ENCODE data around the gene BMERB1. TPM values are rescaled to one million over a fixed set of nuclear protein-coding genes. Genes with fewer than 3 reads are reported as not detected.
"Not testable (repeated sequence)": the region's sequence is repeated elsewhere in the genome, so short reads cannot be mapped to it uniquely, and the experiment has no call there.

Gene BMERB1
- total RNA-seq, 1 experiment from 2014 or later = 17.4 TPM

DNA sequence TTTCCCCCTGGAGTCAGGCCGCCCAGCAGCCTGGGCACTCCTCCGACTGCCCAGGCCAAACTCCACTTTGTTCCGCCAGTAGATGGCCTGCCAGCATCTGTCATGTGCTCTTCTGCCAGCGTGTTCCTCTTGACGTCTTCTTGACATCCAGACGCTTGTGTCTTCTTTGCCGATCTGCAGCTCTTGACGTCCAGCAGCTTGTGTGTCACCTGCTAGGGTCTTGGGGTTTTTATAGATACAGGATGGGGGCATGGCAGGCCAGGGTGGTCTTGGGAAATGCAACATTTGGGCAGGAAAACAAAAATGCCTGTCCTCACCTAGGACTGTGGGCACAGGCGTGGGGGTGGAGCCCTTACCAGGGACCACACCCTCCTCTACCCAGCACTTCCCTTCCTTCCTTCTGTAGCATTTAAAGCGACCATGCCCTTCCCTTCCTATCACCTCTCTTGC is 88.7 kb downstream of the BMERB1 start:
- no peak for DNase-seq (ENCODE audit: low spot score)

DNA sequence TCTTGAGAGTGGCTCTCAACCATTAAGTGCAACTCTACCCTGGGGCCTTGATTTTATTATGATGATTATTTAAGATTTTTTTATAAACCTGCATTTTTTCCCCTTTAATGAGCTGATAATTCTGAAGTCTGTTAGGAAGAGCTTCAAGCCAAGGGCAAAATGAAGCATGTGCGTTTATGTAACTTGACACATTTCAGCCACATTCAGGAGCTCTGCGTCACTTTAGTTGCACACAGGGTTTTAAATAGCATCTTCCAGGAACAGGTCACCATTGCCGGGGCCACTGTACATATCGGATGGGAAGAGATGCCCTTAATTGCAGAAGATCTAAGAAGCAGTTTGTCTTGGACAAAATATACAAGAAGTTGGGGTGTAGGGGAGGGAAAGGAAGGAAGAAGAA is 89.6 kb downstream of the BMERB1 start:
- no peak for DNase-seq (ENCODE audit: low spot score)

DNA sequence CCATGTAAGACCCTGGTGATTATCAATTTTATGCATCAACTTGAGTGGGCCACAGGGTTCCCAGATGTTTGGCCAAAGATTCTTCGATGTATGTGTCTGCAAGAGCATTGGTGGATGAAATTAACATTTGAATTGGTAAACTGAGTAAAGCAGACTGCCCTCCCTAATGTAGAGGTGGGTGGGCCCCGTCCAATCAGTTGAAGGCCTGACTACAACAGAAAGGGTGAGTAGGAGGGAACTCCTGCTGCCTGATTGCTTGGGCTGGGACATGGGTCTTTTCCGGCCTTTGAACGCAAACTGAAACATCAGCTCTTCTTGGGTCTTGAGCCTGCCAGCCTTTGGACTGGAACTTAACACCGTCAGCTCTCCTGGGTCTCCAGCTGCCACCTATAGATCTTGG is 90.6 kb downstream of the BMERB1 start:
- no peak for DNase-seq (ENCODE audit: low spot score)

DNA sequence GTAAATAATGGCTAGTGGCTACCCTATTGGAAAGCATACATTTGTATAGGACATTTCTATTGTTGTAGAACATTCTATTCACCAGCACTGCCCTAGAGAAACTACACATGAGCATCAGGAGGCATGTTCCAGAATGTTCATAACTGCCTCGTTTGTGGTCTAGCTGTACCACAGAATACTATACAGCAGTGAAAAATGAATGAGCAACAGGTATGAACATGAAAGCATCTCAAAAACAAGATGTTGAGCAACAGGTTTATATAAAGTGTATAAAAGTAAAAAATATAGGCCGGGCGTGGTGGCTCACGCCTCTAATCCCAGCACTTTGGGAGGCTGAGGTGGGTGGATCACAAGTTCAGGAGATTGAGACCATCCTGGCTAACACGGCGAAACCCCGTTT is 91.7 kb downstream of the BMERB1 start:
- DNase-seq (ENCODE audit: low spot score) = no peak

DNA sequence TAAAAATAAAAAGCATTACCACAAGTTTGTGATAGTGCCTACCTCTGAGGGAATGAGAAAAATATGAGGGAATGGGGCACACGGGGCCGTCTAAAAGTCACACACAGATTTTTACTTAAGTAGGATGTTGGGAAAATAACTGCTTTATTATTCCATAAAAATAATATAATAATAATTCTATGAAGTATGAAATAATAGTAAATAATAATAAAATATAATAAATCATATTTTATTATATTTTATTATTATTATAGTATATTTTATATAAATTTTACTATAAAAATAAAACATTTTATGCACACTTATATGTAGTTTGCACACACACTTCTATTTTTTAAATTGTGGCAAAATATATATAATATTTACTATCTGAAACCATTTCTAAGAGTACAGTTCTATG is 92.3 kb downstream of the BMERB1 start:
- no peak for DNase-seq (ENCODE audit: low spot score)

DNA sequence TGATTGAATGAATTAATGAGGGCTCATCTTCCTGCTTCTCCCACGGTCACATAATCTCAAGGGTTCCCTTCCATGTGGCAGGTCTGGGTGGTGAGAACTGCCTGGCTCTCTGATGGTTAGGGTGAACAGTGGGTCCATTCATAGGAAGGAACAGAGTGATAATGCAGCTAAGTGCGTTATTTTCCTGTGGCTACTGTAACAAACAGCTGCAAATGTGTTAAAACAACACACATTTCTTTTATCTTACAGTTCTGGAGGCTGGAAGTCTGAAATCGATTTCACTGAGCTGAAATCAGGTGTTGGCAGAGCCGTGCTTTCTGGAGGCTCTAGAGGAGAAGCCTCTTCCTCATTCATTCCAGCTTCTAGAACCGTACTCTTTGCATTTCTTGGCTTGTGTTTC is 95.3 kb downstream of the BMERB1 start:
- DNase-seq (ENCODE audit: low spot score) = no peak

DNA sequence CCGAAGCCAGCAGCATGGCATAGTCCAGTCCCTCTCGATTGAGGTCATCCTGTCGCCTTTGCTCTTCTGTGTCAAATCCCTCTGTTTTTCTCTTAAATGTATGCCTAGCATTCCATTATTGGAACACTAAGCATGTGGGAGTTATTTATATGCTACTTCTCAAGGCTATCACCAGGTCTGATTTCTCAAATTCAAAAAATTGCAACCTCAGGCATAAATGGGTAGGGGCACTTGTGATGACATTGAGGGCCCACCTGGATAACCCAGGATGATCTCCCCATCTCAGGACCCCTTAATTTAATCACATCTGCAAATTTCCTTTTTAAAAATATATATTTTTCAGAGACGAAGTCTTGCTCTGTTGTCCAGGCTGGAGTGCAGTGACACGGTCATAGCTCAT is 95.7 kb downstream of the BMERB1 start:
- DNase-seq (ENCODE audit: low spot score) = no peak

DNA sequence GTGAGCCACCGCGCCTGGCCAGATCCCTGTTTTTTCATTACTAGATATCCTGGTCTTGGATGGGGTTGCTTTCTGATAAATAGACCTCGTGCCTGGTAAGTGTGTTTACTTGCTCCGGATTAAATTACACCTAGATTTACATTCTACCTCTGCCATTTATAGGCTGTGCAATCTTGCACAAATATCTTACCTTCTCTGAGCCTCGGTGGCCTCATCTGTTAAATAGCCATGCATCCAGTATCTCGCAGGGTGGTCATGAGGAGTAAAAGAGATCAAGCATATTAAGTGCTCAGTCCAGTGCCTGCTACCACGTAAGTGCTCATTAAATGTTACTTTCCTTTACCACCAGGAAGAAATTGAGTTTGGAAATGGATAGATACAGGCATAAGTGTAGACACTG is 98.4 kb downstream of the BMERB1 start:
- no peak for DNase-seq (ENCODE audit: low spot score)

DNA sequence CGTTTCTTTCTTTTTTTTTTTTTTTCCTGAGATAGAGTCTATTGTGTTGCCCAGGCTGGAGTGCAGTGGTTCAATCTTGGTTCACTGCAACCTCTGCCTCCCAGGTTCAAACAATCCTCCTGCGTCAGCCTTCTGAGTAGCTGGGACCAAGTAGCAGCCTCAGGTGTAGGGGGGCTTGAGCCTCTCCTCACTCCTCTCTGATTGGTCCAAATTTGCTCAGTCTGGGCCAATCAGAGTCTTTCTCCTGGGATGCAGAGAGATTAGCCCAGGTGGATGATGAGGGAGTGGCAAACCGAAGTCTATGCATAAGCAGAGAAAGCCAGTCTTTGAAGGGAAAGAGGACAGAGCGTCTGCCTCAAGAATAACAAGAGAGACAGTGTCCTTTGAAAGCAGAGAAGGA is 99.0 kb downstream of the BMERB1 start:
- DNase-seq (ENCODE audit: low spot score) = no peak

DNA sequence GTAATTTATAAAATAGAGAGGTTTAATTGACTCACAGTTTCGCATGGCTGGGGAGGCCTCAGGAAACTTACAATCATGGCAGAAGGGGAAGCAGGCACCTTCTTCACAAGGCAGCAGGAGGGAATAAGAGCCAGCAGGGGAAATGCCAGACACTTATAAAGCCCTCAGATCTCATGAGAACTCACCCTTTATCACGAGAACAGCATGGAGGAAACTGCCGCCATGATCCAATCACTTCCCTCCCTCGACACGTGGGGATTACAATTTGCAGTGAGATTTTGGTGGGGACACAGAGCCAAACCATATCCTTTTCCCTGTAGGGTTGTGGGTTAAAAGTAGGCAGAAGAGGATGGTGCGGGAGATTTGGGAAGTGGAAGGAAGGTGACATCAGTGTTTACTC is 101.4 kb downstream of the BMERB1 start:
- DNase-seq (ENCODE audit: low spot score) = no peak

DNA sequence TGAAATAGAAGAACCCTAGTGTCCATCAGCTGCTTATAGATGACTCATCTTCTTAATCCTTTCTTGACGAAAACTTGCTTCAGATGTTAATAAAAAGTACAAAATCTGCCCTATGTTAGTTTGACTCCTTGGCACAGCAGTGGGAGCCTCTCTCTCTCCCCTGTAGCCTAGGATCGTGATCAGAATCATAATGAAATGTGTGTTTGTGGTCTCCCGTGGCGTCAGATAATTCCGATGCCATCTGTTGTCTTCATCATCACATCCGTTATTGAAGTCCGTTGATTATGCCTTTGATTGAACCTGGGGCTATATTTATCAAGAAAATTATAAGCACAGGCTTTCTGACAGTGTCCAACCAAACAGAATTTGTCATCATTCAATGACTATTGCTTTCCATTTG is 102.5 kb downstream of the BMERB1 start:
- no peak for DNase-seq (ENCODE audit: low spot score)

DNA sequence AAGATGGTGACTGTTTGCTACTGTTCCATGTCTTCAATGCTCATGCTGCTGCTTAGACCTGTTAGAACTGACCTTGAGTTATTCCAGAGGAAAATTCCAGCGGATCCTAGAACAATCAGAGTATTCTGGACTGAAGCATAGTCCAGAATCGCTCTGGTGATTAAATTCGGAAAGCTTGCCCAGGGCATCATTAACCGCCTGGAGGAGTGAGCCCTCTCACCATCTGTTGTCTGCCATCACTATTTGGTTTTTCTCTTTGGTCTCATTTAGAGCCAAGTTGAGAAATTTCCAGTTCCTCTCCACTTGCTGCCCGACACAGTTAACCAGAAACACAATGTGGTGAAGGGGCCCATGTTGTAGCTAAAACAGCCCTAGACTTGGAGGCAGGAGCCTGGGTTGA is 104.1 kb downstream of the BMERB1 start:
- no peak for DNase-seq (ENCODE audit: low spot score)

DNA sequence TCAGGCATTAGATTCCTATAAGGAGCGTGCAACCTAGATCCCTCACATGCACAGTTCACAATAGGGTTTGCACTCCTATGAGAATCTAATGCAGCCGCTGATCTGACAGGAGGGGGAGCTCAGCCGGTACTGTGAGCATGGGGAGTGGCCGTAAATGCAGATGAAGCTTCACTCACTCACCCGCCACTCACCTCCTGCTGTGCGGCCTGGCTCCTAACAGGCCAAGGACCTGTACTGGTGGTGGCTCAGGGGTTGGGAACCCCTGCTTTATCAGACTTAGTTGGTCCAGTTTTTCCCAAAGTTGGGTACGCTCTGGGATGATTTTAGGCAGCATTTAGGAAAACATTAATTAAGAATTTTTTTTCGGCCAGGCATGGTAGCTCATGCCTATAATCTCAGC is 104.8 kb downstream of the BMERB1 start:
- no peak for DNase-seq (ENCODE audit: low spot score)

DNA sequence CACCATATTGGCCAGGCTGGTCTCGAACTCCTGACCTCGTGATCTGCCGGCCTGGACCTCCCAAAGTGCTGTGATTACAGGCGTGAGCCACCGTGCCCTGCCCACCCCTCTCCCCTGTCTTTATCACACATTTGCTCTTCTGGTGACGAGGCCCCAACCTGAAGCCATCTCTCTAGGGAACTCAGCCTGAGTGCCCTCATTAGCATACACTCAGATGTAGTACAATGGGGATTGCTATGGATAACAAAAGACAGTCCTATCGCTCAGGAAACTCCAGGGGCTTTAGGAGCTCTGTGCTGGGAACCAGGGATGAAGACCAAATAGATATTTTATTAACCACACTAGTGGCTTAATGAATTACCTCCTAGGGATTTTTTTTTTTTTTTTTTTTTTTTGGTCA is 107.9 kb downstream of the BMERB1 start:
- DNase-seq (ENCODE audit: low spot score) = no peak

DNA sequence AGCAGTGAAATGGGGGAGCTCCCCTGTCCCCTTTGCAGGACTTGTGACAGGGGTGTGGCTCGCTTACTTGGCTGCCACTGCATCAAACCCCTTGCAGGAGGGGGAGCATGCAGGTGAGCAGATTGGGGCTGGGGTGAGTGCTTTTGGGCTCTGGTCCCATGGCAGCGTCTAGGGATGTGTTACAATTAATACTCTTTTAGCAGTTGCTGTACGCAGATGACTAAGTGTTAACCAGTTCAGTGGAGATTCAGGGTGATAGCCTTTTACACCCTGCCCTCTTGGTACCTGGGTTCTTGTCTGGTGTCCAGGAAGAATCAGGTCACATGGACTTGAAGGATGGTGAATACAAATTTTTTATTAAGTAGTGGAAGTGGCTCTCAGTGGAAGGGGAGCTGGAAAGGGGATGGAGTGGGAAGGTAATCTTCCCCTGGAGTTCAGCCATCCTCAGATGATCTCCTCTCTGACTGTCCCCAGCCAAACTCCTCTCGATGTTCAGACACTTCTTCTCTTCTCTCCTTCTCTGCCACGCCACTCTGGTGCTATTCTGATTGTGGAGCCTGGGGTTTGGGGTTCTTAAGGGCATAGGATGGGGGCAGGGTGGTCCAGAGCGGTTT is 108.5 kb downstream of the BMERB1 start:
- DNase-seq (ENCODE audit: low spot score) = no peak

DNA sequence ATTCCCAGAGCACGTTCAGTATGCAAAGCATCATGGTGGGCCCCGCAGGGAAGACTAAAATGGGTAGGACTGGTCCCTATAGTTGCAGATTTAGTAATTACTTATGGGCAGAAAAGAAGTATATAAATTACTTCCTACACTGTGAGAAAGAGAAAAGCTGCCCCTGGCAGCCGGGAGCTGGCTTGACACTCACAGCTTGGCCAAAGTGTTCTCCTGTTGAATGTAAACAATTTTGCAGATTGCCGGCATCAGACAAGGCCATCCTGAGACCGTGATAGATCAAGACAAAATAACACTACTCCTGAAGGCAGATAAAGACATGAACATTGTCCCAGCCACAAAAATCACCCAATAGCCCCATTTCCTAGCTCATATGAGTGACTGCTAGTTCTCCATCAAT is 110.0 kb downstream of the BMERB1 start:
- no peak for DNase-seq (ENCODE audit: low spot score)

DNA sequence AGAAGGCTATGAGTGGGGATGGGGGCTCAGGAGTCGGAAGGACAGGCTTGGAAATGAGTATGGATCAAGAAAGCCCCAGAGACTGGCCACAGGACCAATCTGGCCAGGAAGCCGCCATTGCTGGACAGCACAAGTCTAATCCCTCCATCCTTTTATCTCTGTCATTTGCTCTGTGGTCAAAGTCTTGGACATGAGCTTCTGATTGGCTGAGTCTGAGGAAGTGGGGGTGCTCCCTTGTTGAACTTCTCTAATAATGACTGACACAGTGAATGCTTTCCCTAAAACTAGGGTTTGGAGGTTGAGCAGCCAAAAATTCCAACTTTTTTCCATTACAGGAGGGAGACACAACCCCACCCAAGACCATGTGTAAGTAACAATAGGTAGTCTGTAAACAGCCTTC is 111.2 kb downstream of the BMERB1 start:
- DNase-seq (ENCODE audit: low spot score) = no peak

DNA sequence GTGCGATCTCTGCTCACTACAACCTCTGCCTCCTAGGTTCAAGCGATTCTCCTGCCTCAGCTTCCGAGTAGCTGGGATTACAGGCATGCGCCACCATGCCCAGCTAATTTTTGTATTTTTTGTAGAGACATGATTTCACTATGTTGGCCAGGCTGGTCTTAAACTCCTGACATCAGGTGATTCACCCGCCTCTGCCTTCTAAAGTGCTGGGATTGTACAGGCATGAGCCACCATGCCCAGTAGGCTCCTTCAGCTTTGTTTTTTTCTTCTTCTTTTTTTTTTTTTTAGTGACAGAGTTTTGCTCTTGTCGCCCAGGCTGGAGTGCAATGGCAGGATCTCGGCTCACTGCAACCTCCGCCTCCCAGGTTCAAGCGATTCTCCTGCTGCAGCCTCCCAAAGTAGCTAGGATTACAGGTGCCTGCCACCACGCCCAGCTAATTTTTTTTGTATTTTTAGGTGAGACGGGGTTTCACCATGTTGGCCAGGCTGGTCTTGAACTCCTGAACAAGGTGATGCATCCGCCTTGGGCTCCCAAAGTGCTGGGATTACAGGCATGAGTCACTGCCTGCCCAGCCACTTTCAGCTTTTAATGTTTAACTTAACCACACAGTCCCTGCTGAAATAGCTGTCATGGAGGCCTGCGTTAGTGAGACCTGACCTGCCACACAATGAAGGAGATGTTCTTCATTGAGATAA is 112.8 kb downstream of the BMERB1 start:
- not testable (repeated sequence) for DNase-seq (ENCODE audit: low spot score)

DNA sequence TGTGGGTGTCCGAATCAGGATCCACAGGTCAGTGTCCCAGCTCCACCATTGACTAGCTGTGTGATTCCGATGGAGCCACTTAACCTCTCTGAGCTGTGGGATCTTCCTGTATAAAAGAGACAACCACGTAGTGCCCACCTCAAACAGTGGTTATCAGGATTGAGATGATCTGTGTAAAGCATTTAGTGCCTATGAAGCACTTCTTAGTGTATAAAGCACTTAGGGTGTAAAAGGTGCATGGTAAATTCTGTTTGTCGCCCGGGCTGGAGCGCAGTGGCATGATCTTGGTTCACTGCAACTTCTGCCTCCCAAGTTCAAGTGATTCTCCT is 113.3 kb downstream of the BMERB1 start:
- no peak for DNase-seq (ENCODE audit: low spot score)

DNA sequence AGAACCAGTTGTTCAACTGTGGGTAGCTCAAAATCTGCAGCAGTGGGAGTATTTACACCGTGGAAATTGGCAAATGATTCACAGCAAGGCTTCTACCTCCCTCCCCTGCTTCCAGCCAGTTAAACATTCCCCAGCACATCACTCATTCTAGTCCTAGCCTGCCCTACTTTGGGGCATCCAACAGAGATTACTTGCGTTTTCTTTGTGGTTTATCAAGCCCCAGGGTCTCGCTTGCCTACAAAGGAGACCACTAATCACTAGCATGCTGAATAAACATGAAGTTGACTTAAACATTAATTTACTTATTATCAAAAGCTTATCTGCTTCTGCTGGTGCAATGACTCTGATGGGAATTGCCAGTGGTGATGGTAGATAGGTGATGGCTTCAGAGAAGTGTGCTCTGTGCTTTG is 114.1 kb downstream of the BMERB1 start:
- DNase-seq (ENCODE audit: low spot score) = no peak

DNA sequence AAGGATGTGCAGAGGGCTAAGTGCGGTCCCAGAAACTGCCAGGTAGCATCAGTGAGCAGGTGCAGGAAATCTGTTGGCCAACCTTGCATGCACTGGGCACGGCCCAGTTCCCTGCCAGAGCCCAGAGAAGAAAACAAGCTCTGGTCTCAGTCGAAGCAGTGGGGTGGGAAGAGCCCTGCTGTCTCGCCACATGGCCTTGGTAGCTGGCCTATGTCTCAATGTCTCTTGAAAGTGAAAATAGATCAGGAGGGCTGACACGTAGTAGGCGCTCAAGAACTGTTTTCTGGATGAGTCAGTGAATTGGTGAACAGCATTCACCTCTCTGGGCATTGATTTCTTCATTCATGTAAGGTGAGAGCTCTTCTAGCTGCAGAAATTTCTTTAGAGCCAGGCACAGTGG is 118.1 kb downstream of the BMERB1 start:
- DNase-seq (ENCODE audit: low spot score) = no peak

DNA sequence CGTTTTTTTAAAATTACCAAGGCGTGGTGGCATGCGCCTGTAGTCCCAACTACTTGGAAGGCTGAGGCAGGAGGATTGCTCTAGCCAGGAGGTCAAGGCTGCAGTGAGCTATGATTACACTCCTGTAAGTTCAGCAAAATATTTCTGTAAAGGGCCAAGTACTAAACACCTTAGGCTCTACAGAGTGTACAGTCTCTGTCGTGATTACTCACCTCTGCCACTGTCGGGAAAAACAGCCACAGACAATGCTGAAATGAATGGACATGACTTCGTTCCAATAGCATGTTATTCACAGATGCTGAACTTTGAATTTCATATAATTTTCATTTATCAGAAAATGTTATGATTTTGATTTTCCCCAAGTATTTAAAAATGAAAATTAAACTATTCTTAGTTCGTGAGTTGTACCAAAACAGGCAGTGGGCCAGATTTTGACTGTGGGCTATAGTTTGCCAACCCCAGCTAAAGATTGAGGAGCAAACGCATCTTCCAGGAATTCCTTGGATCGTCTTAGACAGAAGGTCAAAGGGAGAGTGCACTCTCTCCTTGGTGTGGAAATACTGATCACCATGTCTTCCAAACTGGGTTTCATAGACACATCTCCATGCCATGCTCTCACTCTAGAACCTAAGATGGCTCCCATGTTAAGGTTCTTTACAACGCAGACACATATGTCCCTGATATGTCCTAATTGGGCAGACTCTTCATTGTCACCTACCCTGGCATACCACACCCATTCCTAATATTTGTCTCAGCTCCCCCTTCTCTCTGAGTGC is 119.1 kb downstream of the BMERB1 start:
- no peak for DNase-seq (ENCODE audit: low spot score)

DNA sequence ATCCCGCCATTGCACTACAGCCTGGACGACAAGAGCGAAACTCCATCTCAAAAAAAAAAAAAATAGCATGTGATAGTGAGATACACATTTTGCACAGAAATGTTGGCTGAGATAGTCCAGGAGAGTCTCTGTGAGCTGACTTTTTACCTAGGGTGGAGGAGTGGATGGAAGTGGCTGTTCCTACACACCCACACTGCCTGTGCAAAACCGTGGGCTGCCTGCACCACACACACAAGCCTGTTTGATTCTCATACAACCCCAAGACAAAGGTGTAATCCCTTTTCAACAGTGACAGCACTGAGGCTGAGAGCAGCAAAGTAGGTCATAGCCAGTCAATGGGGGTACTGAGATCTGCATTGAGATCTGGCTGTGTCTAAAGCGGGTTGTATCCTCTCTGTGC is 121.7 kb downstream of the BMERB1 start:
- DNase-seq (ENCODE audit: low spot score) = no peak
